Endothelial cell of umbilical vein (primary cell): ENCODE measurements around the gene TVP23A.

ENCODE experiments used
- EZH2 ChIP-seq: IDR thresholded peaks from 2 replicates; pipeline ENCODE4 v1.6.1; 2012; ENCODE audit warnings: borderline replicate concordance, low read depth, mild to moderate bottlenecking, moderate library complexity, low read length, inconsistent platforms; ENCODE audit not compliant: severe bottlenecking
- FOS ChIP-seq: IDR thresholded peaks from 2 replicates; pipeline ENCODE4 v1.6.1; 2011; ENCODE audit warnings: mild to moderate bottlenecking, low read length, moderate library complexity, borderline replicate concordance; ENCODE audit not compliant: insufficient read depth
- GATA2 ChIP-seq: IDR thresholded peaks from 2 replicates; pipeline ENCODE4 v1.7.0; 2011; ENCODE audit warnings: low read depth, mild to moderate bottlenecking, moderate library complexity, mixed read lengths, low read length; ENCODE audit not compliant: insufficient read length, insufficient read depth
- POLR2A ChIP-seq: IDR thresholded peaks from 2 replicates; pipeline ENCODE4 v1.6.1; 2012; ENCODE audit warnings: low read depth, mild to moderate bottlenecking, control low read depth, low read length
- POLR2AphosphoS5 ChIP-seq: IDR thresholded peaks from 2 replicates; pipeline ENCODE4 v1.6.1; 2012; ENCODE audit warnings: low read depth, mild to moderate bottlenecking, control low read depth, low read length, moderate library complexity; ENCODE audit not compliant: insufficient read depth
- TF ChIP-seq, protein P1 (sequence below), 2 donors: IDR thresholded peaks; 1 replicate in 1 of 2; 2 replicates in 1 of 2; pipeline ENCODE4 v1.5.1; 2011; ENCODE audit warnings: low read length in 2 of 2, mild to moderate bottlenecking in 2 of 2, moderate library complexity in 2 of 2, control low read depth in 1 of 2, inconsistent platforms in 1 of 2, low read depth in 1 of 2; ENCODE audit not compliant: insufficient read depth in 1 of 2; ENCODE audit errors: extremely low read depth in 1 of 2

DNA sequence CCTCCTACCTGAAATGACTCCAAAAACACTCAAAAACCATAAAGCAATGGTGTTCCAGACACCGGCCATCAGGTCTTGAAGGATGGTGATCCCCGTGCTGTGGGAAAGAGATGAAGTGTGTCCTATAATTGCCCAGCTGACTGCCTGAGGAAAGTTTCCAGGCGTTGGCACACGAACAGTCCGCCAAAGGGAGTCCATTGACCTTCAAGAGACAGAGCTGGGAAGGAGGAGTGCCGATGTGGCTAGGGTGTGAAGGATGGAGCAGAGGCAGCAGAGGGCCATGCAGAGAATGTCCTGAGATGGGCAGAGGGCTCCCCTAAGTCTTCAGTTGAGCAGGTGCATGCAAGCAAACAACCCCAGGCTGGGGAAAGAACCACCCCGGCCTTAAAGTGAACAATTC is 86.8 kb downstream of the TVP23A start:
- TF ChIP-seq, protein P1, sequence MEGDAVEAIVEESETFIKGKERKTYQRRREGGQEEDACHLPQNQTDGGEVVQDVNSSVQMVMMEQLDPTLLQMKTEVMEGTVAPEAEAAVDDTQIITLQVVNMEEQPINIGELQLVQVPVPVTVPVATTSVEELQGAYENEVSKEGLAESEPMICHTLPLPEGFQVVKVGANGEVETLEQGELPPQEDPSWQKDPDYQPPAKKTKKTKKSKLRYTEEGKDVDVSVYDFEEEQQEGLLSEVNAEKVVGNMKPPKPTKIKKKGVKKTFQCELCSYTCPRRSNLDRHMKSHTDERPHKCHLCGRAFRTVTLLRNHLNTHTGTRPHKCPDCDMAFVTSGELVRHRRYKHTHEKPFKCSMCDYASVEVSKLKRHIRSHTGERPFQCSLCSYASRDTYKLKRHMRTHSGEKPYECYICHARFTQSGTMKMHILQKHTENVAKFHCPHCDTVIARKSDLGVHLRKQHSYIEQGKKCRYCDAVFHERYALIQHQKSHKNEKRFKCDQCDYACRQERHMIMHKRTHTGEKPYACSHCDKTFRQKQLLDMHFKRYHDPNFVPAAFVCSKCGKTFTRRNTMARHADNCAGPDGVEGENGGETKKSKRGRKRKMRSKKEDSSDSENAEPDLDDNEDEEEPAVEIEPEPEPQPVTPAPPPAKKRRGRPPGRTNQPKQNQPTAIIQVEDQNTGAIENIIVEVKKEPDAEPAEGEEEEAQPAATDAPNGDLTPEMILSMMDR (IDR thresholded peaks at IDR 0.05; ENCODE audit: extremely low read depth in 1 of 2, insufficient read depth in 1 of 2, low read depth in 1 of 2, low read length in 2 of 2), result no peak
- TF ChIP-seq POLR2A (no peak), POLR2AphosphoS5 (no peak), FOS (no peak), GATA2 (no peak), EZH2 (no peak)
